Measurements from ENCODE around the gene MCRIP2. TPM values are rescaled to one million over a fixed set of nuclear protein-coding genes. Genes with fewer than 3 reads are reported as not detected.

MCRIP2 gene
- total RNA-seq, 3 donors from 2014 or later, result 76.3 to 116 (median 100) TPM

DNA sequence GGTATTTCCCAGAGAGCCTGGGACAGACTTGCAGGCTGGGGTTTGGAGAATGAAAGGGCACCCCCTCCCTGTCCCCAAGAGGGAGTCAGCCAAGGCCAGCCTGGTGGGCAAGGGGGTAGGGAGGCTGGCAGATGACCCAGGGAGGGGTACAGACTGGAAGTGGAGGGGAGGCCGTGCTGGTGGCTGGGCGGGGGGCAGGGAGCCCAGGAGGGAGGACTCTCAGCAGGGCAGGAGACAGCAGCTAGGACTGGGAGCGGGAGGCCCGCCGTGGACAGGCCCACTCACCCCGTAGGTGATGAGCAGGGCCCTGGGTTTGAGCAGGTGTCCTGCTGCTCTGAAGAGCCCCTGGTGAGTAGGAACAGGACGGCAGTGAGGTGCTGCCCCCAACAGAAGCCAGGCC, 6.6 kb upstream of the MCRIP2 start:
- ATAC-seq, result no peak

DNA sequence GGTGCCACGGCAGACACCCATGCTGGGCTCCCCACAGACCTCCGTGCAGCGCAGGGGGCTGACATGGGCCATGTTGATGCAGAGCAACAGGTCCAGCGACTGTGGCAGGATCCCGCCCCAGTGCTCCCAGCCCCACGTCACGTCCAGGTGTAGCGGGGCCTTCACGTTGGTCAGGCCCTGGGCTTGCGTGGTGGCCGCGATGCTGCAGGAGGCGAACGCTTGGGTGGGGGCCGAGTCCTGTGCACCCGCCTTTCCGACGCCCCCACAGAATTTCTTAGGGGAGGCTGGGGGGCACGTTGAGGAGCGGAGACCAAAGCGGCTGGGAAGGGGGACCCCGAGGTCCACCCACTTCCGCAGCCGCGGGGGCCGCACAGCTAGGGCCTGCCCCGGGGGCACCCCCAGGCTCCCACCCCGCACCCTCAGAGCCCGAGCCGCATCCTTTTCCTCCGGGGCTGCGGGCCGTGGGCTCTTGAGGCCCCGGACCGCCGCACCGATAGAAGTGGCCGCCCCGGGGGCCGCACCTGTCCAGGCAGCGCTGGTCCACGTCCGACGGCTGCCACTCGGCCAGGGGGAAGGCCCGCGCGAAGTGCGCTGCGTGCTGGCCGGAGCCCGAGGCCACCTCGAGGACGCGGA, 5.9 kb upstream of the MCRIP2 start:
- TF ChIP-seq, protein P1, sequence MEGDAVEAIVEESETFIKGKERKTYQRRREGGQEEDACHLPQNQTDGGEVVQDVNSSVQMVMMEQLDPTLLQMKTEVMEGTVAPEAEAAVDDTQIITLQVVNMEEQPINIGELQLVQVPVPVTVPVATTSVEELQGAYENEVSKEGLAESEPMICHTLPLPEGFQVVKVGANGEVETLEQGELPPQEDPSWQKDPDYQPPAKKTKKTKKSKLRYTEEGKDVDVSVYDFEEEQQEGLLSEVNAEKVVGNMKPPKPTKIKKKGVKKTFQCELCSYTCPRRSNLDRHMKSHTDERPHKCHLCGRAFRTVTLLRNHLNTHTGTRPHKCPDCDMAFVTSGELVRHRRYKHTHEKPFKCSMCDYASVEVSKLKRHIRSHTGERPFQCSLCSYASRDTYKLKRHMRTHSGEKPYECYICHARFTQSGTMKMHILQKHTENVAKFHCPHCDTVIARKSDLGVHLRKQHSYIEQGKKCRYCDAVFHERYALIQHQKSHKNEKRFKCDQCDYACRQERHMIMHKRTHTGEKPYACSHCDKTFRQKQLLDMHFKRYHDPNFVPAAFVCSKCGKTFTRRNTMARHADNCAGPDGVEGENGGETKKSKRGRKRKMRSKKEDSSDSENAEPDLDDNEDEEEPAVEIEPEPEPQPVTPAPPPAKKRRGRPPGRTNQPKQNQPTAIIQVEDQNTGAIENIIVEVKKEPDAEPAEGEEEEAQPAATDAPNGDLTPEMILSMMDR (IDR thresholded peaks at IDR 0.05), result no peak
- Histone ChIP-seq H3K4me1 (ENCODE audit: low read depth) (peaks cover 19% of the 10 kb centered on the region), H3K9me3 (no peaks in the 10 kb centered on the region), H3K4me3 (peak overlapping the region; percentile 45), H3K36me3 (ENCODE audit: low read depth) (no peaks in the 10 kb centered on the region)
- intact Hi-C loops (cut with DNase I, micrococcal nuclease), result no loop called here
- ATAC-seq (no peak), DNase-seq (peak; percentile 39 to 80 (median 63))

More for the DNA sequence above, 6.6 kb upstream of the MCRIP2 start:
- no peak overlapping the region for H3K4me3 ChIP-seq
- H3K4me1 ChIP-seq (ENCODE audit: low read depth), result peaks cover 25% of the 10 kb centered on the region
- TF ChIP-seq, protein P1 (IDR thresholded peaks at IDR 0.05), result no peak
- no peak for DNase-seq
- intact Hi-C loops (cut with DNase I, micrococcal nuclease), result no loop called here
- H3K36me3 ChIP-seq (ENCODE audit: low read depth), result no peaks in the 10 kb centered on the region
- no peaks in the 10 kb centered on the region for H3K9me3 ChIP-seq

DNA sequence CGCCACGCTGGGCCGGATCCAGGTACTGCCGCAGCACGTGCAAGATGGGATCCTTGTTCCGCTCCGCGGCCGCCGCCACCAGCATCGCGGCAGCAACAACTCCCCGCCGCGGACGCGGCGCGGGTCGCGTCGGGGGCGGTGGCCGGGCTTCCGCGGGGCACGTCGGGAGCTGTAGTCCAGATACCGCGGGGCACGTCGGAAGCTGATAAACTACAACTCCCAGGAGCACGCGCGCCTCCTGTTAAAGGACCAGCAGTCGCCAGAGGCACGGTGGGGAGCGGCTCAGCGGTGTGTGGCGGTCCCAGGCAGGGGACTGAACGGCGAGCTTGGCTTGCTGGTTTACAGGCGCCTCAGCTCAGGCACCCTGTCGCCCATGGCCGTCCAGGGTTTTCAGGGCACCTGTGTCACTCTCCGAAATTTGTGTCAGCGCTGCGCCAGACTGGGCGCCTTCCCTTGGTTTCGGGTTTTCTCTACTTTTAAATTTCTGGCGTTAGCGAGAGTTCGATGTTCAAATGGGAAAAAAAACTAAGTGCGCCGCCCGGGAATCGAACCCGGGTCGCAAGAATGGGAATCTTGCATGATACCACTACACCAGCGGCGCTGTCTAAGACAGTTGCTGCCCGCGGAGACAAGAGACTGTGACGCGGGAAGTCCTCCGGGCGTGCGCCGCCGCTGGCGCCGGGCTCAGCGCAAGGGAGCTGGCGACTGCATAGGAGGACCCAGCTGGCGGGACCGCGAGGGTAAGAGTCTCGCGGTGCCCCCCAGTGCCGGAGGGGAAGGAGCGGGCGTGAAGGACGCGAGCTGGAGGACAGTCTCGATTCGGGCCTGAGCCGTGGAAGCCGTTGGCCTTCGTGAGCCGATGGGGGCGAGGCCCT, 5.2 kb upstream of the MCRIP2 start, which contains the start of gene METTL26:
METTL26 (minus strand) TSS at position 100 of the 875 bp plus-strand sequence; CDS start at position 85, 15 bp downstream.
- H3K4me3 ChIP-seq, result peak within 1 kb of the TSS; percentile 45
- peaks cover 12% of the 10 kb centered on the region for H3K4me1 ChIP-seq (ENCODE audit: low read depth)
- no peaks in the 10 kb centered on the region for H3K36me3 ChIP-seq (ENCODE audit: low read depth)
- DNase-seq (peak; percentile 96 to 98 (median 97)), ATAC-seq (peak; percentile 90)
- intact Hi-C loops (cut with DNase I, micrococcal nuclease), result no loop called here
- H3K9me3 ChIP-seq, result no peaks in the 10 kb centered on the region
- TF ChIP-seq, protein P1 (IDR thresholded peaks at IDR 0.05), result no peak

DNA sequence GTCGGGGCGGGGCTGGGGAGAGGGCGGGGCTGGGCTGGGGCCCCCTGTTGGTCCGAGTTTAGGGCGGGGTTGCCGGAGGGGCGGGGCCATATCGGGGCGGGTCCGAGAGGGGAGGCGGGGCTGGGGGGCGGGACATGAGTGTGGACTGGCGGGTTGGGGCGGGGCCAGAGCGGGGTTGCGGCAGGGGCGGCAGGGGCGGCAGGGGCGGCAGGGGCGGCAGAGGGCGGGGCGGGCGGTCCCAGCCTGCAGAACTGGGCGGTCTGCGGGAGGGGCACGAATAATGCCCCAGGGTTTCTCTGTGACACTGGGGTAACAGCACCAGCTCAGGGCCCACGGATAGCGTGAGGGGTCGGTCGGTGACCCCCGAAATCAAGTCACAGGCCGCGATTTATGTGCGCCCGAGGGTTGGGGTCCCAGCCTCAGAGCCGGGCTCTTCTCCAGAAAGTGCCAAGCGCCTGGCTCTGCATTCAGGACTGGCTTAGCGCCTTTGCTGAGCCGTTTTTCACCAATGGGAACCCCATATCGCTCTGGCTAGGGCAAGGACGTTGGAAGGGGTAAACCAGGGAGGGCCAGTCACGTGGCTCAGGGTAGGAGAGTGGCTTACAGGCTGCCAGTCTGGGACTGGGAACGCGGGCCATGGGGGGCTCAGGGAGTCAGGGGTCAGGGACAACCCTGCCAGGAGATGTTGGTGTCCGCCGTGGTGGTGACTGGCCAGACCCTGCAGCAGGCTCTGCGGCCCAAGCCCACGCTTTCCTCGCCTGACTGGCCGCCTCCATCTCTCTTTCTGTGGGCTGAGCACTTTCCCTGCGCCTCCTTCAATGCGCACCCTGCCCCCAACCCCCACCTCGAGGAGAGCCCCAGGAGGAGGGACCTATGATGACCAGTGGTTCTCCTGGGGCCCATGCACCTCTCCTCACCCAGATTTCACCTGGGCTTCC, 4.3 kb upstream of the MCRIP2 start:
- ATAC-seq, result peak; percentile 80
- Histone ChIP-seq H3K36me3 (ENCODE audit: low read depth) (peaks cover 3% of the 10 kb centered on the region), H3K4me1 (ENCODE audit: low read depth) (peaks cover 12% of the 10 kb centered on the region), H3K4me3 (no peak overlapping the region), H3K9me3 (no peaks in the 10 kb centered on the region)
- intact Hi-C loops (cut with DNase I, micrococcal nuclease), result no loop called here
- DNase-seq, result peak; percentile 76 to 93 (median 90)
- TF ChIP-seq, protein P1 (IDR thresholded peaks at IDR 0.05), result no peak

DNA sequence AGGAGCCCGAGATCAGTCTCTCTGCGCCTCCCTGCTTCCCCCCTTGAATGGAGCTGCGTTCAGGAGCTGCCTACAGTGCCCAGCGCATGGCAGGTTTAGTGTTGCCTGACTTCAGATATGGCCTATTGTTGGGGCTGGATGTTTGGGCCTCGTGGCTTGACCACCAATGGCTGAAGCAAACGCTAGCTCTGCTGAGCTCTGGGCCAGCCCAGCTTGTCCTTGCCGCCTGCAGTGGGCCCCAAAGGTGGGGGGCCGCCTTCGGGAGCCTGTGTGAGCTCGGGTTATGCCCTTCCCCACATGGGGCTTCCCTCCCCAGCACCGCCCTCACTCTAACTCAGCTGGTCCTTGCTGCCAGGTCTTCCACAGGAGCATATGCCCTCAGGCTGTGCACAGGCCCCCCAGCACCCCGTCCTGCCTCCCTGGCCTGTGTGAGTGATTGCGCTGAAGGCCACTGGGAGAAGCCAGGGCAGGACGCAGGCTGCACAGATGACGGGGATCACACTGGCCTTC, 3.5 kb upstream of the MCRIP2 start:
- TF ChIP-seq, protein P1 (IDR thresholded peaks at IDR 0.05), result no peak
- no peak for ATAC-seq
- peak in 1 of 3 donors; percentile 70 for DNase-seq
- H3K4me3 ChIP-seq, result no peak overlapping the region
- intact Hi-C loops (cut with DNase I, micrococcal nuclease), result no loop called here
- peaks cover 3% of the 10 kb centered on the region for H3K36me3 ChIP-seq (ENCODE audit: low read depth)
- H3K4me1 ChIP-seq (ENCODE audit: low read depth), result peaks cover 16% of the 10 kb centered on the region
- H3K9me3 ChIP-seq, result no peaks in the 10 kb centered on the region
